Measurements from ENCODE around the gene SUSD1. TPM values are rescaled to one million over a fixed set of nuclear protein-coding genes. Genes with fewer than 3 reads are reported as not detected.

SUSD1 gene
- total RNA-seq, 1 experiment from 2014 or later, result 7.9 TPM

DNA sequence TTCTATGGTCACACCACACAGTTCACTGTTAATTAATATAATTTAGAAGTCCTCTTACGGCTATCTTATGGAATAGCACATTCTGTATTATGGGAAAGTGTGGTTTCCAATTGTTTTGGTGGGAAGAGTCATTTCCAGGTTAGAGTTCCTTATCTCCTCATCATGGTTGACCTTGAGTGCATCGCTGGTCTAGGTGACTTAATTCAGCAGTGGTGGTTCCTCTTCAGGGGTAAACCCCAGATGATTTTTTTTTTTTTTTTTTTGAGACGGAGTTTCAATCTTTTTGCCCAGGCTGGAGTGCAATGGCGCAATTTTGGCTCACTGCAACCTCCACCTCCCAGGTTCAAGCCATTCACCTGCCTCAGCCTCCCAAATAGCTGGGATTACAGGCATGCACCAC, 171.6 kb downstream of the SUSD1 start (continued):
- TF ChIP-seq, protein P1, sequence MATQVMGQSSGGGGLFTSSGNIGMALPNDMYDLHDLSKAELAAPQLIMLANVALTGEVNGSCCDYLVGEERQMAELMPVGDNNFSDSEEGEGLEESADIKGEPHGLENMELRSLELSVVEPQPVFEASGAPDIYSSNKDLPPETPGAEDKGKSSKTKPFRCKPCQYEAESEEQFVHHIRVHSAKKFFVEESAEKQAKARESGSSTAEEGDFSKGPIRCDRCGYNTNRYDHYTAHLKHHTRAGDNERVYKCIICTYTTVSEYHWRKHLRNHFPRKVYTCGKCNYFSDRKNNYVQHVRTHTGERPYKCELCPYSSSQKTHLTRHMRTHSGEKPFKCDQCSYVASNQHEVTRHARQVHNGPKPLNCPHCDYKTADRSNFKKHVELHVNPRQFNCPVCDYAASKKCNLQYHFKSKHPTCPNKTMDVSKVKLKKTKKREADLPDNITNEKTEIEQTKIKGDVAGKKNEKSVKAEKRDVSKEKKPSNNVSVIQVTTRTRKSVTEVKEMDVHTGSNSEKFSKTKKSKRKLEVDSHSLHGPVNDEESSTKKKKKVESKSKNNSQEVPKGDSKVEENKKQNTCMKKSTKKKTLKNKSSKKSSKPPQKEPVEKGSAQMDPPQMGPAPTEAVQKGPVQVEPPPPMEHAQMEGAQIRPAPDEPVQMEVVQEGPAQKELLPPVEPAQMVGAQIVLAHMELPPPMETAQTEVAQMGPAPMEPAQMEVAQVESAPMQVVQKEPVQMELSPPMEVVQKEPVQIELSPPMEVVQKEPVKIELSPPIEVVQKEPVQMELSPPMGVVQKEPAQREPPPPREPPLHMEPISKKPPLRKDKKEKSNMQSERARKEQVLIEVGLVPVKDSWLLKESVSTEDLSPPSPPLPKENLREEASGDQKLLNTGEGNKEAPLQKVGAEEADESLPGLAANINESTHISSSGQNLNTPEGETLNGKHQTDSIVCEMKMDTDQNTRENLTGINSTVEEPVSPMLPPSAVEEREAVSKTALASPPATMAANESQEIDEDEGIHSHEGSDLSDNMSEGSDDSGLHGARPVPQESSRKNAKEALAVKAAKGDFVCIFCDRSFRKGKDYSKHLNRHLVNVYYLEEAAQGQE (IDR thresholded peaks at IDR 0.05; ENCODE audit: low read depth), result no peak
- no peak for TF ChIP-seq ELF1 (IDR thresholded peaks at IDR 0.05; ENCODE audit: borderline replicate concordance, low read depth)
- TF ChIP-seq YY1 (IDR thresholded peaks at IDR 0.05; ENCODE audit: extremely low read depth, insufficient replicate concordance, low read depth, low read length), result no peak
- no peak for TF ChIP-seq ZFX (IDR thresholded peaks at IDR 0.05)
- TF ChIP-seq SP1 (IDR thresholded peaks at IDR 0.05; ENCODE audit: low read depth), result no peak
- TF ChIP-seq, protein P2, sequence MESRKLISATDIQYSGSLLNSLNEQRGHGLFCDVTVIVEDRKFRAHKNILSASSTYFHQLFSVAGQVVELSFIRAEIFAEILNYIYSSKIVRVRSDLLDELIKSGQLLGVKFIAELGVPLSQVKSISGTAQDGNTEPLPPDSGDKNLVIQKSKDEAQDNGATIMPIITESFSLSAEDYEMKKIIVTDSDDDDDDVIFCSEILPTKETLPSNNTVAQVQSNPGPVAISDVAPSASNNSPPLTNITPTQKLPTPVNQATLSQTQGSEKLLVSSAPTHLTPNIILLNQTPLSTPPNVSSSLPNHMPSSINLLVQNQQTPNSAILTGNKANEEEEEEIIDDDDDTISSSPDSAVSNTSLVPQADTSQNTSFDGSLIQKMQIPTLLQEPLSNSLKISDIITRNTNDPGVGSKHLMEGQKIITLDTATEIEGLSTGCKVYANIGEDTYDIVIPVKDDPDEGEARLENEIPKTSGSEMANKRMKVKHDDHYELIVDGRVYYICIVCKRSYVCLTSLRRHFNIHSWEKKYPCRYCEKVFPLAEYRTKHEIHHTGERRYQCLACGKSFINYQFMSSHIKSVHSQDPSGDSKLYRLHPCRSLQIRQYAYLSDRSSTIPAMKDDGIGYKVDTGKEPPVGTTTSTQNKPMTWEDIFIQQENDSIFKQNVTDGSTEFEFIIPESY (IDR thresholded peaks at IDR 0.05; ENCODE audit: extremely low read depth, insufficient replicate concordance, low read length), result no peak
- no peak for TF ChIP-seq JUND (IDR thresholded peaks at IDR 0.05)

DNA sequence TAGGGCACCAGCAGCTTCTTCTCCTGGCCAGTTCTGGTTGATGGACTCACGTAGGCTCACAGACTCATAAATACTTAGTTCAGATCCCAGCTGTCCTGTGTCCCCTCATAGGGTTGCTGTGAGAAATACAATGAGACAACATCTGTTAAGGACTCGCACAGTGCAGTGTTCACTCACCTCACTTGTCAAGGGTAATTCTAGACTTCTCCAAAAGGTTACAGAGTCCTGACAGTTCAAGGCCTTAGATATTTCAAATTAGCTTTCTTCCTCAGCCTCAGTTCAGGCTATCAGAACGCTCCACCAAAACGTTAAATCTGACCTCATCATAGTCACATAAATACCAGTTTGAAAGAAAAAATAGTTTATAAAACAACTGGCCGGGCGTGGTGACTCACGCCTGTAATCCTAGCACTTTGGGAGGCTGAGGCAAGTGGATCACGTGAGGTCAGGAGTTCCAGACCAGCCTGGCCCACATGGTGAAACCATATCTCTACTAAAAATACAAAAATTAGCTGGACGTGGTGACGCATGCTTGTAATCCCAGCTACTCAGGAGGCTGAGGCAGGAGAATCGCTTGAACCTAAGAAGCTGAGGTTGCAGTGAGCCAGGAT, 172.1 kb downstream of the SUSD1 start:
- Histone ChIP-seq H3K4me2 (ENCODE audit: low read length) (no peak overlapping the region), H4K20me1 (ENCODE audit: insufficient read depth) (no peaks in the 10 kb centered on the region), H3K36me3 (ENCODE audit: control insufficient read depth in 1 of 2, insufficient read depth in 2 of 2, low read length in 2 of 2) (no peaks in the 10 kb centered on the region), H3K4me3 (replicated peaks in 1 of 2; ENCODE audit: low read depth in 1 of 2, low read length in 2 of 2) (no peak overlapping the region), H3K79me2 (ENCODE audit: insufficient read depth, low read length) (no peaks in the 10 kb centered on the region), H3K27me3 (ENCODE audit: insufficient read depth, low read length) (no peaks in the 10 kb centered on the region), H3K9me3 (ENCODE audit: control insufficient read depth in 1 of 2, insufficient read depth in 1 of 2, low read depth in 1 of 2, low read length in 2 of 2) (no peaks in the 10 kb centered on the region), H3K9me2 (ENCODE audit: insufficient read depth) (no peaks in the 10 kb centered on the region), H3K9ac (ENCODE audit: low read length) (no peak overlapping the region), H3K27ac (ENCODE audit: low read depth, low read length) (no peak overlapping the region), H3K4me1 (ENCODE audit: control insufficient read depth in 1 of 2, insufficient read depth in 2 of 2, low read length in 2 of 2) (peaks cover 4 to 13% of the 10 kb centered on the region in 2 experiments), H2AFZ (ENCODE audit: low read depth, low read length, poor library complexity, severe bottlenecking) (no peak overlapping the region)
- BruUV-seq (replicated peaks), result no TSS peak
- intact Hi-C loops (cut with micrococcal nuclease), result no loop called here
- ChIA-PET CTCF (no interaction called here), POLR2A (no interaction called here), RAD21 (ENCODE audit: low non-redundant PET in 1 of 2, low total read pairs in 2 of 2, uncharacterized antibody in 2 of 2, unreplicated experiment in 2 of 2) (no interaction called here)
- ATAC-seq, result no peak
- no peak for DNase-seq (ENCODE audit: low read depth, low spot score)
- TF ChIP-seq POLR2AphosphoS5 (IDR thresholded peaks at IDR 0.05; ENCODE audit: low read depth, low read length) (no peak), YY1 (IDR thresholded peaks at IDR 0.05; ENCODE audit: extremely low read depth, insufficient replicate concordance, low read depth, low read length) (no peak), SIN3A (IDR thresholded peaks at IDR 0.05; ENCODE audit: low read depth) (no peak), POLR2A (IDR thresholded peaks at IDR 0.05; ENCODE audit: borderline replicate concordance, extremely low read depth, insufficient read depth, insufficient read length) (no peak), EZH2phosphoT487 (IDR thresholded peaks at IDR 0.05; ENCODE audit: borderline replicate concordance) (no peak), ZNF274 (IDR thresholded peaks at IDR 0.05; ENCODE audit: low read depth, low read length) (no peak), EZH2 (IDR thresholded peaks at IDR 0.05) (no peak), ZFX (IDR thresholded peaks at IDR 0.05) (no peak), JUND (IDR thresholded peaks at IDR 0.05) (no peak), RAD21 (IDR thresholded peaks at IDR 0.05; ENCODE audit: low read depth) (no peak), ELF1 (IDR thresholded peaks at IDR 0.05; ENCODE audit: borderline replicate concordance, low read depth) (no peak), SP1 (IDR thresholded peaks at IDR 0.05; ENCODE audit: low read depth) (no peak), FOSL1 (IDR thresholded peaks at IDR 0.05; ENCODE audit: low read depth) (no peak)
- TF ChIP-seq, protein P1 (IDR thresholded peaks at IDR 0.05; ENCODE audit: low read depth), result no peak

All from HCT116 (cell line).